Activated CD8-positive, alpha-beta T cell treated with anti-CD3 and anti-CD28 coated beads for 36 hours (primary cell): Measurements from ENCODE around the gene TMPRSS5. TPM values are rescaled to one million over a fixed set of nuclear protein-coding genes. Genes with fewer than 3 reads are reported as not detected.

Experiments
- ATAC-seq: fragments of 200-7000 bp; cut with Tn5 transposase; one replicate; pipeline ENCODE4 v1.10.0; 2021; ENCODE audit warnings: mild to moderate bottlenecking, moderate library complexity
- CTCF ChIA-PET: fragments of 350-600 bp; sonication (Branson Sonifier 250); formaldehyde crosslinking; loops from one replicate; lab custom pipeline; 2021; ENCODE audit warnings: antibody characterized with exemption; lab: Charles Lee
- POLR2A ChIA-PET: fragments of 350-600 bp; sonication (Branson Sonifier 250); formaldehyde crosslinking; loops from one replicate; lab custom pipeline; 2021; ENCODE audit warnings: antibody characterized with exemption; lab: Charles Lee
- DNase-seq: peaks from one replicate; pipeline ENCODE4 v3.0.0-alpha.2; 2020
- H3K27ac Mint-ChIP-seq: one replicate; pipeline ENCODE4 v1.8.0; 2021; ENCODE audit warnings: mild to moderate bottlenecking, mixed read lengths
- H3K27me3 Mint-ChIP-seq: one replicate; pipeline ENCODE4 v1.8.0; 2021; ENCODE audit warnings: mixed read lengths
- H3K36me3 Mint-ChIP-seq: one replicate; pipeline ENCODE4 v1.8.0; 2021; ENCODE audit warnings: low read depth, mixed read lengths
- H3K4me1 Mint-ChIP-seq: one replicate; pipeline ENCODE4 v1.8.0; 2021; ENCODE audit warnings: low read depth, mixed read lengths
- H3K4me3 Mint-ChIP-seq: one replicate; pipeline ENCODE4 v1.8.0; 2021; ENCODE audit warnings: mild to moderate bottlenecking, moderate library complexity, mixed read lengths
- H3K9me3 Mint-ChIP-seq: one replicate; pipeline ENCODE4 v1.8.0; 2021; ENCODE audit warnings: mixed read lengths
- intact Hi-C: fragments of 100-400 bp; cut with micrococcal nuclease; formaldehyde crosslinking; loops from one replicate; pipeline ENCODE4 v1.10.0; 2022
- total RNA-seq, 2 experiments: library from RNA; stranded (reverse); gene quantifications; one replicate each; pipeline ENCODE4 v1.2.3, GENCODE V29; 2021
- TF ChIP-seq, protein P1 (sequence below): fragments of 200-600 bp; IDR thresholded peaks from one replicate; pipeline ENCODE4 v1.8.0; 2022; ENCODE audit warnings: antibody characterized with exemption, mild to moderate bottlenecking

The TMPRSS5 gene
- total RNA-seq, 2 experiments from 2014 or later: 0.85 to 1.0 TPM

- no peak for ATAC-seq
- TF ChIP-seq, protein P1, sequence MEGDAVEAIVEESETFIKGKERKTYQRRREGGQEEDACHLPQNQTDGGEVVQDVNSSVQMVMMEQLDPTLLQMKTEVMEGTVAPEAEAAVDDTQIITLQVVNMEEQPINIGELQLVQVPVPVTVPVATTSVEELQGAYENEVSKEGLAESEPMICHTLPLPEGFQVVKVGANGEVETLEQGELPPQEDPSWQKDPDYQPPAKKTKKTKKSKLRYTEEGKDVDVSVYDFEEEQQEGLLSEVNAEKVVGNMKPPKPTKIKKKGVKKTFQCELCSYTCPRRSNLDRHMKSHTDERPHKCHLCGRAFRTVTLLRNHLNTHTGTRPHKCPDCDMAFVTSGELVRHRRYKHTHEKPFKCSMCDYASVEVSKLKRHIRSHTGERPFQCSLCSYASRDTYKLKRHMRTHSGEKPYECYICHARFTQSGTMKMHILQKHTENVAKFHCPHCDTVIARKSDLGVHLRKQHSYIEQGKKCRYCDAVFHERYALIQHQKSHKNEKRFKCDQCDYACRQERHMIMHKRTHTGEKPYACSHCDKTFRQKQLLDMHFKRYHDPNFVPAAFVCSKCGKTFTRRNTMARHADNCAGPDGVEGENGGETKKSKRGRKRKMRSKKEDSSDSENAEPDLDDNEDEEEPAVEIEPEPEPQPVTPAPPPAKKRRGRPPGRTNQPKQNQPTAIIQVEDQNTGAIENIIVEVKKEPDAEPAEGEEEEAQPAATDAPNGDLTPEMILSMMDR: no peak
- Mint-ChIP-seq H3K4me1 (no peaks in the 10 kb centered on the region), H3K27ac (no peak overlapping the region), H3K4me3 (no peak overlapping the region), H3K27me3 (no peaks in the 10 kb centered on the region), H3K36me3 (no peaks in the 10 kb centered on the region), H3K9me3 (no peaks in the 10 kb centered on the region)
- intact Hi-C loops: no loop called here
- ChIA-PET POLR2A (no interaction called here), CTCF (no interaction called here)
- DNase-seq: no peak
These were observed 7.6 kb downstream of the TMPRSS5 start for GRCh38 chr11:113698515-113698914.

GRCh38 chr11:113697756-113698407 is 8.2 kb downstream of the TMPRSS5 start:
- Mint-ChIP-seq H3K27ac (no peak overlapping the region), H3K27me3 (no peaks in the 10 kb centered on the region), H3K4me1 (no peaks in the 10 kb centered on the region), H3K9me3 (no peaks in the 10 kb centered on the region), H3K36me3 (no peaks in the 10 kb centered on the region), H3K4me3 (no peak overlapping the region)
- intact Hi-C loops: no loop called here
- ATAC-seq (no peak), DNase-seq (no peak)
- CTCF ChIA-PET: no interaction called here
- POLR2A ChIA-PET: no interaction called here
- TF ChIP-seq, protein P1: no peak

- Mint-ChIP-seq H3K4me3 (no peak overlapping the region), H3K27ac (no peak overlapping the region), H3K4me1 (no peaks in the 10 kb centered on the region), H3K9me3 (no peaks in the 10 kb centered on the region), H3K27me3 (no peaks in the 10 kb centered on the region), H3K36me3 (no peaks in the 10 kb centered on the region)
- intact Hi-C loops: no loop called here
- ChIA-PET POLR2A (no interaction called here), CTCF (no interaction called here)
- TF ChIP-seq, protein P1: no peak
- no peak for DNase-seq
- ATAC-seq: no peak
These were observed 9.0 kb downstream of the TMPRSS5 start for GRCh38 chr11:113697111-113697510.

GRCh38 chr11:113695207-113695606 is 10.9 kb downstream of the TMPRSS5 start:
- no peaks in the 10 kb centered on the region for H3K36me3 Mint-ChIP-seq
- H3K27me3 Mint-ChIP-seq: no peaks in the 10 kb centered on the region
- DNase-seq (no peak), ATAC-seq (no peak)
- intact Hi-C loops: no loop called here
- TF ChIP-seq, protein P1: no peak
- H3K9me3 Mint-ChIP-seq: no peaks in the 10 kb centered on the region
- no peaks in the 10 kb centered on the region for H3K4me1 Mint-ChIP-seq
- H3K4me3 Mint-ChIP-seq: no peak overlapping the region
- H3K27ac Mint-ChIP-seq: no peak overlapping the region
- ChIA-PET POLR2A (no interaction called here), CTCF (no interaction called here)

DNA sequence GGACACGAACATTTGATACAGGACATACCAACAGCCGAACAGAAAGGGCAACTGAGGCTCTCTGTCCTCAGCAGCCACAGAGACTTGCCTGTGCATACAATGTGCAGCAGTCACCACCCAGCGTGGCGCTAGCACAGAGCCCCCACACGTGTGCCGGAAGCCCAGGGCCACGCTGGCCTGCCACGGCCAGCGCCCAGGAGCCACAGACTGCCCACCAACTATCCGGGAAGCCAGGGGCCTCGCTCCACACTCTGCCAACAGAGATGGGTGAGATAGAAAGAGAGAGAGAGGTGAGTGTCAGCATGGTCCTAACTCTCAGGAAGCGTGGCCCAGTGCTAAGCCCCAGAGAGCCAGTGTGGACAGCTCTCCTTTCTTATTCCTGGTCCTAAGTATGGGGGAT is 11.7 kb downstream of the TMPRSS5 start:
- CTCF ChIA-PET: no interaction called here
- H3K27ac Mint-ChIP-seq: no peak overlapping the region
- TF ChIP-seq, protein P1: no peak
- POLR2A ChIA-PET: no interaction called here
- H3K9me3 Mint-ChIP-seq: no peaks in the 10 kb centered on the region
- no peaks in the 10 kb centered on the region for H3K36me3 Mint-ChIP-seq
- no peaks in the 10 kb centered on the region for H3K4me1 Mint-ChIP-seq
- H3K27me3 Mint-ChIP-seq: no peaks in the 10 kb centered on the region
- intact Hi-C loops: no loop called here
- DNase-seq (no peak), ATAC-seq (no peak)
- no peak overlapping the region for H3K4me3 Mint-ChIP-seq
